Jurkat, Clone E6-1 (cell line): ENCODE data around the gene DCN.

ENCODE experiments used
- DNase-seq: peaks from one replicate; pipeline ENCODE4 v3.0.0-alpha.2; 2011; ENCODE audit warnings: low read depth, low spot score
- H3K4me3 ChIP-seq: 2 replicates; pipeline ENCODE4 v1.5.1; 2011; ENCODE audit warnings: mild to moderate bottlenecking, low read length, control low read depth, moderate library complexity

Gene DCN

DNA sequence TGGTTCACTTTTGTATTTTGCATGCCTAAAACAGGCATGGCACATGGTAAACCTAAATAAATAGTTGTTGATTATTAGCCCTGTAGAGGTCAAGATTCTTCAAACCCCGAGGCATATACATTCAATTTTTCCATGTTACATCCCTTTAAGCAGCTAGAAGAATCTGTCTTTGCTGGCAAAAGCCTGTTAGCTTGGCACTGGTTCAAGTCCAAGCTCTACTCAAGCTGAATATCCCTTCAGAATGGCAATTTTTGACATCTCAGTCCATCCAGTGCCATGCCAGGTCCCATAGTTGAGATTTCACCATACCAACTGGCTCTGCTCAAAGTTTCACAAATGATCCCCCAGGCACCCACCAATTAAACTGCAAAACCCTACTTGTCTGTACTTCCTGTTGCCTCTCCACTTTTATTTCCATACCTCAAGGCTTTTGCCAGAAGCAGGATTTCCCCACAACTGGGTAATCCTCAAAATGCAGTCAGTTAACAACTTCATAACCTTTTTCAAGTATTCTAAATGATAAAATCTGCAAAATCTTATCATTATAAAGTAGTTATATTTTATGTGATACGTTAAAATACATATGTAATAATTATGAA is 9.0 kb upstream of the DCN start:
- no peak overlapping the region for H3K4me3 ChIP-seq
- no peak for DNase-seq

DNA sequence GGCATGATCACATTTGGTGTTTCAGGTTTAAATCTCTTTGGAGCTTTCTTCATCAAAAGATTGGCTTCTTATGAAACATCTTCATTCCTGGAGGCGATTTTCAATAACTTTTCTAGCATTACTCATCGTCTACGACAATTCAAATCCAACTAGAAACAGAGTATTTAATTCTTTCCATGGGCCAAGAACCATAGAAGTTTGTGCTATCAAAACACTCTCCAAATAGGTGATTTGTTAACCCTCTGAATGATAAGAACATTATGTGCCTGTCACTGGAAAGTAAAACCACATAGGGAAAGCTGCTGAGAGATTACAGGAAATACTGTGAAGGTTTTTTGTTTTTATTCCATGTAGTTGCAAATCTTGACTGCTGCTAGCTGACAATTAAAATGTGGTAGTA is 6.9 kb upstream of the DCN start:
- no peak for DNase-seq
- H3K4me3 ChIP-seq: no peak overlapping the region

DNA sequence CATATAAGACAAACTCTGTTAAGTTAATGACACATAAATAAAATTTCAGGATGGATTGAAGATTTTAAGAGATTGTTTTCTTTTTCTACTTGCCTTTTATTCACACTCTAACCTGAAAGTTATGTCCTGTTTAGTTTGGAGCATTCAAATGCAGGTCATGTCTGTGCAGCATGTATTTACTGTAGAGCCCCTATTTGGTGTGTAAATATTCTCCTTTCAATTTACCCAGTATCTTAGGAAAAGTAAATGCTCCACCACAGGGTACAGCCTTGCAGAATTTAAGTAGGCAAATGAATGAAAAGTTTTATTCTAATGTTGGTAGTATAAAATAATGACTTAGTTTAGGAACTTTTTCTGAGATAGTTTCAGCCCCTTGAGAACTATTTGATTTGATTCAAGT is 6.2 kb upstream of the DCN start:
- DNase-seq: no peak
- H3K4me3 ChIP-seq: no peak overlapping the region

DNA sequence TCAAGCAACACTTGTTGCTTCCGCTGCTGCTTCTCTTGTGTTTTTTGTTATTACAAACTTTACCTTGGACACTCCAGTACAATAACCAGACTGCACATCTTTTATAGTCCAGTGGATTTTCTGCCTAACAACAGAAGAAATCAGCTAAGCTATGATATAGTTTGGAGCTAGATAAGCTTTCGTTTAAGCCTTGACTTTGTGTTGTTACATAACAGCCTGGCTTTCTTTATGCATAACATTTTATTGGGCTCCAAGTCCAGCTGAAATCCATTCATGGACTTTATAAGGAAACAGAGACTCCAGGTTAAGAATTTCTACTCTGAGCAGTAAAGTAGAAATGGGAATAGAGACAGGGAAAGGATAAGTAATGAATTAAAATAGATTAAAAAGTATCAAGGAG is 3.5 kb upstream of the DCN start:
- no peak overlapping the region for H3K4me3 ChIP-seq
- no peak for DNase-seq

DNA sequence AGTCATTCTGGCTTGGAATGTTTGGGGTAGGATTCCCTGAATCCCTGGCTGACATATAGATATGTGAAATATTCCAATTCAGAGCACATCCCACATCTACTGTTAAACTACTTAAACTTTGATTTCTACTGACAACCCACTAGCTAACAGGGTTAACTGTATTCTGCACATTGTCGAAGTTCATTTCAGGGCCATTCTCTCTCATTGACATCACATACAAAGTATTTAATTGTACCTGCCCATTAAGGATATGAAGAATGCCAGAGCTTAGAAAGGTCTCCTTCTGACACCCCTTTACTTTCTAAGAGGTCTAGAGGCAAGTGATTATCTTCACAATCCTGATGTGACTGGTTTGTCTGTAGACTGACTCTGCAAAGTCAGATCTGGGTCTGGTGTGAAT is 2.8 kb upstream of the DCN start:
- no peak for DNase-seq
- no peak overlapping the region for H3K4me3 ChIP-seq

DNA sequence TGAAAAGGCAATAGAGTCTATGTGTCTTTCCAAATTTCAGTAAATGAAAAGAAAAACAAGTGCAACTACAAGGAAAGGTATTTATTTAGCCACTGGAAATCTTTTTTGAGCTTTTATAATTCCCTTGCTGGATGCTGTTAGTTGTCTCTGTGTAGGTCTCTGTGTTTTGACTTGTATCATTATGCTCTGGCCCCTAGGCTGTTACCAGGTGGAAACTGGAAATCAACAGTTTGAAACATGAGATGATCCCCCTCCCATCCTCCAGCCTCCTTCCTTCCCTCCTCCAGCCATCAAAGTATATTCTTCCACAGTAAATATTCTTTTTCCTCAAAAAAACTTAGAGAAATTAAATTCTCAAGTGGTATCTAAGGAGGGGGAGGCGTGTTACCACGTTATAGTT is 934 bp upstream of the DCN start:
- DNase-seq: no peak
- H3K4me3 ChIP-seq: no peak overlapping the region

DNA sequence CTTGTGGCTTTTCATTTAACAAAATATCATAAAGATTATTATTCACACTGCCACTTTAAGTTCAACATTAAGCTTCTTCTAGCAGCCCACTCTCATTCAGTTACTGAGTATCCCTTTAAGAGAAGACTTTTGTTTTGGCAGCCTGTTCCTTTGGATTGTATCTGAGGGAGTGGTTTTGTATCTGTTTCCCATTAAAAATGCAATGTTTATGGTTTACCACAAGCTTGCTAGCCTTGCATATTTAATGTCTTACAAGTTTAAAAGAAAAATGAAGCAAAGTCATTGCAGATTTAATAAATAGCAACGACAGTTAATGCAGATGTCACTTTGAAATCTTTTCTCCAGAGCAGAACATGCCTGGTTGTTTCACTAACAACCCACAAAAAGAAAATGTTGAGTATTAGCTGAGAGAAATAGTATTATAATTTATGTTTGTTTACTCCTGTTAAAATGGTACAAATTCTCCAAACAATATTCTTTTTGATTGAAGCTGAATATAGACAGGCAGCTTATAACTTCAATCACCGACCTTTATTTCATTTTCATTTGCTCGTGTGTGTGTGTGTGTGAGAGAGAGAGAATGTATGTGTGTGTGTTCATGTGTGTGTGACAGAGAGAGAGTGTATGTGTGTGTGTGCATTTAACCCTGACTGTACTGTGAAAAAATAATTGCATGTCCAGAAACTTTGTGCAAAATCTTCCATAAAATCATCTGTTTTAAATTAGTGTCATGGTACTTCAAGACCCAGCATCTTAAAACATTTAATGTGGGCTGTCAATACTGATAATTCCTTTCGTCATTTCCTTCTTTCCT is 1.8 kb downstream of the DCN start:
- DNase-seq: no peak
- H3K4me3 ChIP-seq: no peak overlapping the region

DNA sequence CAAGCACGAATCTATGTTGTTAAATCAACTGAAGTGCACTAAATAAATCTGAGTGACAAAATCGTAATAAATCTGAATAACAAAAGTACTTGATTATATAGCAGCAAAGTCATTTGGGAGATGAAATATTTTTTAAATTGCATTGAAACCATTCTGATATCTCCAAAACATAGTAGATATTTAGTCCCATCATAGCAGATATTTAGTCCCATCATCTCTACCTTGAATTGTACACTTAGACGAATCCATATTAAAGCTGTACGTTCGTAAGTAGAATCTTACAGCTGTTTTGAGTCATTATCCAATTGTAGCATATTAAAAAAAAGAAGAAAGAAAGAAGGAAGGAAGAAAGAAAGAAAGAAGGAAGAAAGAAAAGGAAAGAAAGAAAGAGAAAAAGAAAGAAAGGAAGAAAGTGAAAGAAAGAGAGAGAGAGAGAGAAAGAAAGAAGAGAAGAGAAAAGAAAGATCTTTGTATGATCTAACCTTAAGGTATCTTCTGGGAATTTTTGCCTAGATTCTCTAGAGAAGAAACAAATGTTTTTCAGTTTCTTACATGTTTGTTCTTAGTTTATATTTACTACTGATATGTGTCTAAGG is 2.6 kb downstream of the DCN start:
- DNase-seq: no peak
- no peak overlapping the region for H3K4me3 ChIP-seq

DNA sequence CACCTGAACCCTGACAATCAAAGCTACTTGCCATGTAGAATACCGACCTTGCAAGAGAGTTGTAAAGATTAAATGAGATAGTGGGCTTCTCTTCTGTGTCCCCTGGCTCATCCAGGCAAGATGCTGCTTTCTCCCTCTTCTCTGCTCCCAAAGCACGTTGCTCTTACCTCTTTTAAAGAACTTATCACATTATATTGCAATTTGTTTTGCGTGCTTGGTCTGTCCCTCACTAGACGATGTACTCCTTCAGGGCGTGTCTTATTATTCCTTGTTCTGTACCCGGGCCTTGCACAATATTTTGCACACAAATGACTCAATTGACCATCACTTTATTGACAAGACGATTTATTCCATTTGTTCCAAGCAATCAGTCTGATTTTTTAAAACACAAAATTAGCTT is 3.3 kb downstream of the DCN start:
- no peak overlapping the region for H3K4me3 ChIP-seq
- DNase-seq: no peak

DNA sequence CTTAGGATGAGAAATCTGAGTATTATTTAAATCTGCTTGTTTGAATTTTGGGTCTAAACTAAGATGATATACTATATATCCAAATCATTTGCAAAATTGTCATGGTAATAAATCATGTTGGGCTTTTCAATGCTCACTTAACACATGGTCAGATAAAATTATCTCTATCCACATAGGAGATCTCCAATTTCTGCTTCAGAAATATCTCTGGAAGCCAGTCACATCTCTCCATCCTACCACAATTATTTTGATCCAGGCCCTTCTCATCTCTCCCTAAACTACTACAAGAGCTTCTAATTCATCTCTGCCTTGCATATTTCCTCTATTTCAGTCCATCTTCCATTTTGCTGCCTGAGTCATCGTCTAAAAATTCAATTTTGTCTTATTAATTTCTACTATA is 3.8 kb downstream of the DCN start:
- DNase-seq: no peak
- no peak overlapping the region for H3K4me3 ChIP-seq

DNA sequence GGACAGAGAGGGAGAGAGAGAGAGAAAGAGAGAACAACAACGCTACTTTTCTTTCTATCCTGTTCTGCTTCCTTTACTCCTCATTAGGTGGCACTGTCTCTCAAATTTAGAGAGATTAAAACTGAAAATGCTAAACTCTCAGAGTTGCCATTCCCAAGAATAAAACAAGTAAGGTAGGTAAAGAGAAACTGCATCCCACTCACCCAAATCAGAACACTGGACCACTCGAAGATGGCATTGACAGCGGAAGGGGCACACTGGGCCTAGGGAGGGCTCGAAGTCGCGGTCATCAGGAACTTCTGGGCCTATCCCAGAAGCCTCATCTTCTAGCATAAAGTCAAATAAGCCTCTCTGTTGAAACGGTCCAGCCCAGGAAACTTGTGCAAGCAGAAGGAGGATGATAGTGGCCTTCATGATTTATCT is 4.5 kb downstream of the DCN start:
- H3K4me3 ChIP-seq: no peak overlapping the region
- DNase-seq: no peak

DNA sequence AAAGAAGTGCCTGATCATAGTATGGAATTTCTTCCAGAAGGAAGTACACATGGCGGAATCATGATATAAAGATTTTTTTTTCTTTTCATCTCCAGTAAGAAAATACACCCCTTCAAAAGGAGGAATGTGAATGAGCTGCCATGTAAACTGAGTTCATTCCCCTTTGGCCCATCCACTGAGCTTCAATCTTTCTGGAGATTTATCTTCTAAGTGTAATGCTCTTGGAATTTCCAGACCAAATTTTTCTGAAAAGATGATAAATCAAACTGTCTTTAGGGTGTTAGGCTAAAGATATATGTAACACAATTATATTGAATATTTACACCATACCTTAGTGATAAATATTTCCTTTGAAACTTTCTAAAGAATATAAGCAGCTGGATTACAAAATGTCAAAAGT is 5.2 kb downstream of the DCN start:
- DNase-seq: no peak
- no peak overlapping the region for H3K4me3 ChIP-seq

DNA sequence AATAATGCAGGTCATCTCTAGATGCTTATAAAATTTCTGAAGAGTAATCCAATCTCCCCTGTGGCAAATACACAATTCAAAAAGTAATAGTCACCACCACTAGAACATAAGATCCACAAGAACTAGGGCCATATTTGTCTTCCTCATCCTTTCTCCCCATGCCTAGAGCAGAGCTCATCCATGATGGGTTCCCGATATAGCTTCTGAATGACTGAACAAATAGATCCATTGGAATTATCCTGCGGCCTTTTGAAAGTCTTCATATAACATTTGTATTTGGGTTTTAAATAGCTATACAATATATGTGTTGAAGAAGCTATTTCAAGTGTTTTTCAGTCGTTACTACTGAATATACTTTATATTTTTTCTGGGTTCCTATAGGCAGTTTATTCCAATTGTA is 5.7 kb downstream of the DCN start:
- no peak overlapping the region for H3K4me3 ChIP-seq
- DNase-seq: no peak

DNA sequence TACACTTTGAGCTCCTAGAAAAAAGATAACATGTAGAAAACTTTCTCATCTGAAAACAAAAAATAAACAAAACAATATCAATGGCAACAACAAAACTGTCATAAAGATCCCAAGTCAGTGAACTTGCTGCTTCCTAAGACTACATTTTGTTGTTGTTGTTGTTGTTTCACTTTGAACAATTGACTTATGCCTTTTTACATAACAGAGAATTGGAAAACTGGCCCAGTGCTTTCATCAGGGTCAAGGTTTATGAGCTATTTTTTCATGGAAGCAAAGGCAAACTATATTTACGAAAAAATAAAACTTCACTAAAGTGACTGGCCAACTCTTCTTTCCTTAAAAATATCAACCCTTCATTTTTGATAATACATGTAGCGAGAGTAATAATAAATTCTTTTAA is 6.3 kb downstream of the DCN start:
- no peak overlapping the region for H3K4me3 ChIP-seq
- no peak for DNase-seq

DNA sequence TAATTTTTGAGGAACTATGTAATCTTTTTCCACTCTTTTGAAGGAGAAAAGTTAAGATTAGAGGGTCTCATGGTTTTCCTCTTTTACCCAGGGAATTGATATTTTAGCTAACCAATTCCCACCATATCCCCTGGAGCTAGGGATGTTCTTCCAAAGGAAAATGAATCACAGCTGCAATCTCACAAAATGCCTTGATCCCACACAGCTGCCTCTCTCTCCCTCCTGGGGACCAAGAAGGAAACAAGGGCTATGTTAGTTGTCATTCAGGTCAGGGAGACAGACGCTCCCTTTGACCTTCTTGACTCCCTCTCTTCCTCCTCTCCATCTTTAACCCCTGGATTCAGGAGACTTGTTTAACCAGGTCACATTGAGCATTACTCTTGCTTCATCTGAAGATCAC is 9.5 kb downstream of the DCN start:
- no peak for DNase-seq
- H3K4me3 ChIP-seq: no peak overlapping the region

DNA sequence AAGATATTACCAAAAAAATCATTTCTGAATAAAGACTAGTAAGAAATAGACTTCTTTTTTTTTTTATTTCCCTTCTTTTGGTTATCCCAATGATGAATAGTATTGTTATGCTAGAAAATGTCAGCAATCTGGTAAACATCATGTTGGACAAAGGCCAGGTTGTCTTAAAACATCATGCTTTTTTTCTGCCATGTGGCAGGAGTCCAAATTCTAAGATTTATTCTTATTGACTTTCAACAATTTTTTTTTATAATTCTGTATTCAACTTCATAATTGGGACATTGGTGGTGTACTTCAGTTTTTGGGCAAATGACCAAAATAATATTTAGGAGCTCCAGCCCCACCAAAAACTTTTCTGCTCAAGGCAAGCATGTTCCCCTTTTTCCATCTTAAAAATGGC is 10.5 kb downstream of the DCN start:
- no peak overlapping the region for H3K4me3 ChIP-seq
- DNase-seq: no peak

DNA sequence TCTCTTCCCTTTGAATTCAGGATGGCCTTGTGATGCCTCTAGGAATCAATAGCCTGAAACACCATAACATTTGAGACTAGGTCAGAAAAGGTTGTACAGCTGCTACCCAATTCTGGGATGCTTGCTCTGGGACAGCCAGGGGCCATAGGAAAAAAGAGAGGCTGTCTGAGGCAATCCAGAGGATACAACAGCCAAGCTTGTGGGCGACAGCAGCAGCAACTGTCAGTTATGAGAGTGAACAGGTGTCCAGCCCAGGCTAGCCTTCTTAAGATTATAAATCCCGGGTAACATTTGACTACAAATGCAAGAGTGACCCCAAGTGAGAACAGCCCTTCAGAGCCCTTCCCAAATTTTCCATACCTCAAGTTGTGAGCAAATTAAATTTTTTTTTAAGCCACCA is 11.1 kb downstream of the DCN start:
- DNase-seq: no peak
- no peak overlapping the region for H3K4me3 ChIP-seq

DNA sequence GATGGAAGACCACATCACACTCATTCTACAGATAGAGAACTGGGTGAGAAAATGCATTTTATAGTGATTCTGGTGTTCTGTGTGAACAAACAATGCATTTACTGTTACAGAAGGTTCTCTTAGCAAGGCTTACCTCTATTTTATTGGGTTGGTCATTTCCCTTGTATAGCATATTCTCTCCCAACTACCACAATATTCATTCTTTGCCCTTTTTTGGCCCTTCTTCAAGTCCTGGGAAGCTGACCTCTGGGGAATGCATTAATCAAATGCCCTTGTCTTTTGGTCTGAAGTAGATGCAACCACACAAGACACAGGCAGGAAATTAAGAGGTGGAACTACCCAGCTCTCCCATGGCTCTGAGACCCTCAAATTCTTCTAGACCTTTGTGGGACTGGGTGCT is 19.5 kb downstream of the DCN start:
- no peak for DNase-seq
- no peak overlapping the region for H3K4me3 ChIP-seq

DNA sequence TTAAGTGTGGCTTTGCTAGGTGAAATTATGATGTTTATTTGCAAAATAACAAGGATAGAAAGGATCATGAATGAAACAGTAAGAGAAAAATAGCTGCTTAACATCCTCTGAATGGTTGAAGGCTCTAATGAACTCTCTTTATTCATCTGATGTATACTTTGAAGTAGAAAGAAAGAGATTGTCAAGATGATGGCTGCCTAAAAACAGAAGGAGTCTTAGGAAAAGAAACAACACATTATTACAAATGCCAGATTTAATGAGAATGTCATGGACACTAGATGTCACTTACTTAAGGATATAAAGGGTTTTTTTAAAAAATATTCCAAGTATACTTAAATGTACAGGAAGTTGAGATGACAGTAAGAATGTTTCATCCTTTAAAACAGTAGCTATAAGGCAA is 21.6 kb downstream of the DCN start:
- DNase-seq: no peak
- no peak overlapping the region for H3K4me3 ChIP-seq

DNA sequence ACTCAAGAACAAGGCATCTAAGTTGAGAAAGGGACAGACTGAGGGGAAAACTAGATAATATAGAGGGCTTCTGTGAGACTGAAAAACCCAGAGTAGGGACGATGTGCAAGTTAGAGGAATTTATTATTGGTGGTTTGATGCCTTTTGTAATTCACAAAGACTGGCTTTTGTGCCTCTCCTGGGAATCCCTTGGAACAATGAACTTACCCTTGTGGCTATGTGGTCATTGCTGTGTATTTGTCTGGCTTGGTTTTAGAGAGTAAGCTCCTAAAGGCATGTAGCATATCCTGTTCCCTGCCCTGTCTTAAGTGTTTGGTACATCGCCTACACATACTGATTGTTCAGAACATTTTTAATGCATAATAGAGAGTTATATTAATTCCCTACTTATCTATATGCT is 26.6 kb downstream of the DCN start:
- no peak for DNase-seq
- no peak overlapping the region for H3K4me3 ChIP-seq

DNA sequence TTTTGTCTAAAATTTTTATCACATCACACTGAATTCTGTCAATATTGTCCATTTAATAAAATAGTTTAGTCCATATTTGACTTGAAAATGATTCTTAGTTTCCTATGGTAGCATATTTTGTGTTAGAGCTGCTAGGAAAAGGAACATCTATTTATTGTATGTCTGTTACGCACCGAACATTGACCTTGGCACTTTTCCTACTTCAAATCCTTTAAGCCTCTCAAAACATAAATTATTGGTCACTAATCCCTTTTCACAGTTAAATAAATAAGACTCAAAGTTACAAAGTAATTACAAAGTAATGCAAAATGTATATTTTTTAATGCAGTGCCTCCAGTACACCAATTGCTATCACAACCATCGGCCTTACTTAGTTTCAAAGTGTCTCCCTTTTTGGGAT is 28.5 kb downstream of the DCN start:
- no peak for DNase-seq

More for the DNA sequence above, 28.5 kb downstream of the DCN start:
- no peak overlapping the region for H3K4me3 ChIP-seq
